K562 (cell line): ENCODE measurements around the gene PPA2. TPM values are rescaled to one million over a fixed set of nuclear protein-coding genes. Genes with fewer than 3 reads are reported as not detected.

Experiments
- CCAR2 ChIP-seq: fragments of 200-400 bp; formaldehyde crosslinking; IDR thresholded peaks from 2 replicates; pipeline ENCODE4 v1.6.1; 2017; ENCODE audit warnings: mild to moderate bottlenecking, low read depth, low read length
- CHD4 ChIP-seq: fragments of 200-600 bp; sonication (generic); IDR thresholded peaks from 3 replicates; pipeline ENCODE4 v1.6.1; 2012; ENCODE audit warnings: low read depth, mild to moderate bottlenecking, mixed read lengths, low read length, inconsistent platforms; ENCODE audit not compliant: insufficient read depth, insufficient replicate concordance, poor library complexity, severe bottlenecking
- FOXO4 ChIP-seq: fragments of 450-650 bp; formaldehyde crosslinking; IDR thresholded peaks from 2 replicates; pipeline ENCODE4 v1.4.0; 2020; ENCODE audit warnings: mild to moderate bottlenecking, moderate library complexity
- HMG20A ChIP-seq: fragments of 450-650 bp; formaldehyde crosslinking; conservative IDR thresholded peaks from 2 replicates; pipeline ENCODE4 v1.4.0; 2020; ENCODE audit warnings: mild to moderate bottlenecking, mixed read lengths
- HNRNPUL1 ChIP-seq: fragments of 200-400 bp; formaldehyde crosslinking; IDR thresholded peaks from 2 replicates; pipeline ENCODE4 v1.6.1; 2017; ENCODE audit warnings: low read length
- JUND ChIP-seq, 2 experiments: IDR thresholded peaks; 2 replicates in 1 of 2; 3 replicates in 1 of 2; pipeline ENCODE4 v1.6.1; 2011; ENCODE audit warnings: borderline replicate concordance in 2 of 2, low read depth in 2 of 2, low read length in 2 of 2, improper control_type of control experiment in 1 of 2, missing biosample characterization in 1 of 2, missing genetic modification characterization in 1 of 2, missing genetic modification reagents in 1 of 2
- MLLT1 ChIP-seq, 2 experiments: fragments of 450-650 bp; IDR thresholded peaks; 2 replicates each; pipeline ENCODE4 v1.6.1; 2016
- MYC ChIP-seq, 2 experiments: fragments of 250-450 bp in 1 of 2; sonication (Bioruptor Pico) in 1 of 2; IDR thresholded peaks; 2 replicates each; pipeline versions ENCODE4 v1.5.1 to v1.6.1; 2012 to 2021; ENCODE audit warnings: low read depth in 2 of 2, borderline replicate concordance in 1 of 2, improper control_type of control experiment in 1 of 2, low read length in 1 of 2, mild to moderate bottlenecking in 1 of 2, moderate library complexity in 1 of 2
- NFIX ChIP-seq: fragments of 250-450 bp; sonication (Bioruptor Pico); IDR thresholded peaks from 2 replicates; pipeline ENCODE4 v1.4.0; 2020; ENCODE audit warnings: low read depth, mild to moderate bottlenecking, moderate library complexity
- POLR2H ChIP-seq: IDR thresholded peaks from 2 replicates; pipeline ENCODE4 v1.6.1; 2016; ENCODE audit warnings: missing genetic modification characterization, low read depth, mild to moderate bottlenecking, control low read depth, missing compliant biosample characterization, moderate library complexity
- PYGO2 ChIP-seq: fragments of 450-650 bp; IDR thresholded peaks from 2 replicates; pipeline ENCODE4 v1.6.1; 2016; ENCODE audit warnings: mild to moderate bottlenecking, missing genetic modification characterization, moderate library complexity, missing compliant biosample characterization
- TCF7 ChIP-seq: sonication (generic); IDR thresholded peaks from 2 replicates; pipeline ENCODE4 v1.6.1; 2016; ENCODE audit warnings: antibody characterized with exemption, borderline replicate concordance
- THRA ChIP-seq: fragments of 450-650 bp; IDR thresholded peaks from 2 replicates; pipeline ENCODE4 v1.6.1; 2017; ENCODE audit warnings: mild to moderate bottlenecking, moderate library complexity
- TRIM25 ChIP-seq: fragments of 450-650 bp; IDR thresholded peaks from 2 replicates; pipeline ENCODE4 v1.7.0; 2016; ENCODE audit warnings: borderline replicate concordance
- ZNF133 ChIP-seq: fragments of 250-450 bp; sonication (Bioruptor Pico); IDR thresholded peaks from 2 replicates; pipeline ENCODE4 v1.4.0; 2020; ENCODE audit warnings: mild to moderate bottlenecking
- ZNF551 ChIP-seq: fragments of 250-450 bp; sonication (Bioruptor Pico); IDR thresholded peaks from 2 replicates; pipeline ENCODE4 v1.5.0; 2021; ENCODE audit warnings: mild to moderate bottlenecking, moderate library complexity
- ZNF57 ChIP-seq: fragments of 450-650 bp; formaldehyde crosslinking; IDR thresholded peaks from 2 replicates; pipeline ENCODE4 v1.4.0; 2020; ENCODE audit warnings: mild to moderate bottlenecking, moderate library complexity
- polyA plus RNA-seq, 8 experiments: library from polyadenylated mRNA; depleted of rRNA in 4 of 8; stranded (reverse) in 5 of 8; unstranded in 3 of 8; fragments of >200 nt; fragmentation: Nextera tagmentation in 2 of 8; fragmentation: Illumina TruSeq in 1 of 8; extraction: Ambion mirVana in 2 of 8; extraction: Trizol in 1 of 8; gene quantifications; 2 replicates each; pipeline versions ENCODE4 v1.2.1 to v1.2.3, GENCODE V29; 2011 to 2014; ENCODE audit warnings: inconsistent platforms in 1 of 8, missing spikeins in 1 of 8
- total RNA-seq, 7 experiments: library from RNA; depleted of rRNA in 6 of 7; stranded (reverse); fragments of >200 nt in 6 of 7; fragmentation: Illumina TruSeq in 2 of 7; extraction: Trizol in 2 of 7; gene quantifications; 2 replicates each; pipeline versions ENCODE4 v1.2.1 to v1.2.3, GENCODE V29; 2011 to 2021; ENCODE audit warnings: low replicate concordance in 1 of 7

PPA2 gene
- total and polyA plus RNA-seq, 9 of the 15 experiments (the other 6 are each of a cell fraction or from before 2014, with no cell fraction given): 48.3 to 190 (median 109) TPM

DNA sequence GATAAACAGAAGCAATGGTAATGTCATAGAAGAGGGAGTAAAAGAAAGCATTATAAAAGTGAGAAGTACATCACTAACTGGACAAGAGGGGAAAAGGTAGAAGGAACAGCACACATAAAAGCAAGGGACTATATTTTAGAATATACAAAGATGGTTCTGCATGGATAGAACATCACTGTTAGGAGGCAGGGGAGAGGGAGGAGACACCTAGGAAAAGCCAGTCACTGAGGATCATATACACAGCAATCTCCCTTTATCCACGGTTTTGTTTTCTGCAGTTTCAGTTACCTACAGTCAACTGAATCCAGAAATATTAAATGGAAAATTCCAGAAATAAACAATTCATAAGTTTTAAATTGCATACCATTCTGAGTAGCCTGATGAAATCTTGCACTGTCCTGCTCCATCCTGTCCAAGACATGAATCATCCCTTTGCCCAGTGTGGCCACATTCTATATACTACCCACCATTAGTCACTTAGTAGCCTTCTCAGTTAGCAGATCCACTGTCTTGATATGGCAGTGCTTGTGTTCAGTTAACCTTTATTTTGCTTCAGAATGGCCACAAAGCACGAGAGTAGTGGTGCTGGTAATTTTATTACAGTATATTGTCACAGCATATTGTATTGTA lies 74.2 kb downstream of the PPA2 start (continued):
- TF ChIP-seq POLR2H: no peak
- TF ChIP-seq TRIM25: no peak
- TF ChIP-seq THRA: no peak
- TF ChIP-seq CCAR2: no peak
- TF ChIP-seq MYC (IDR thresholded peaks at IDR 0.05; ENCODE audit: low read depth, low read length): no peak
- TF ChIP-seq MYC (CRISPR knock-in tag; IDR thresholded peaks at IDR 0.05; ENCODE audit: borderline replicate concordance, low read depth): no peak
- no peak for TF ChIP-seq FOXO4 (CRISPR knock-in tag)
- no peak for TF ChIP-seq ZNF551 (CRISPR knock-in tag)
- peak; percentile 53; the same call in 1 of the 2 replicates for TF ChIP-seq JUND (IDR thresholded peaks at IDR 0.05; ENCODE audit: borderline replicate concordance, low read depth, low read length)
- TF ChIP-seq JUND (tag; IDR thresholded peaks at IDR 0.05; ENCODE audit: borderline replicate concordance, low read depth, low read length): no peak
- no peak for TF ChIP-seq ZNF133 (CRISPR knock-in tag)
- no peak for TF ChIP-seq HMG20A (CRISPR knock-in tag)
- no peak for TF ChIP-seq PYGO2
- no peak for TF ChIP-seq ZNF57
- TF ChIP-seq NFIX: no peak
- TF ChIP-seq TCF7: no peak
- no peak for TF ChIP-seq MLLT1 (IDR thresholded peaks at IDR 0.05)
- no peak for TF ChIP-seq CHD4
- no peak for TF ChIP-seq HNRNPUL1
